ENCODE measurements around the gene DUSP12.
"Not testable (repeated sequence)": the region's sequence is repeated elsewhere in the genome, so short reads cannot be mapped to it uniquely, and the experiment has no call there.

DUSP12 gene

GRCh38 chr1:161749509-161750407 lies at the start of gene DUSP12:
Gene DUSP12 (plus strand): TSS chr1:161749786. CDS start chr1:161749802, 16 bp downstream.
- DNase-seq, result peak; percentile 95

- no peak for DNase-seq
Observed at GRCh38 chr1:161702250-161702649, 47.3 kb upstream of the DUSP12 start.

GRCh38 chr1:161705537-161705936 lies 44.0 kb upstream of the DUSP12 start:
- no peak for DNase-seq

- no peak for DNase-seq
Observed at GRCh38 chr1:161706113-161706481, 43.5 kb upstream of the DUSP12 start.

GRCh38 chr1:161706482-161707347 lies 42.9 kb upstream of the DUSP12 start, which contains the start of gene FCRLA:
Gene FCRLA (plus strand): TSS chr1:161707229. CDS start chr1:161707265, 36 bp downstream.
- DNase-seq, result no peak

- DNase-seq, result no peak
Observed at GRCh38 chr1:161707503-161707902, 42.1 kb upstream of the DUSP12 start.

GRCh38 chr1:161709373-161709772 lies 40.2 kb upstream of the DUSP12 start:
- DNase-seq, result no peak

GRCh38 chr1:161710560-161710959 lies 39.0 kb upstream of the DUSP12 start:
- DNase-seq, result no peak

- no peak for DNase-seq
Observed at GRCh38 chr1:161718559-161719324, 30.8 kb upstream of the DUSP12 start.

- DNase-seq, result no peak
Observed at GRCh38 chr1:161719325-161719611, 30.3 kb upstream of the DUSP12 start.

- DNase-seq, result peak; percentile 38
Observed at GRCh38 chr1:161720422-161720821, 29.2 kb upstream of the DUSP12 start.

GRCh38 chr1:161720956-161721737 lies 28.4 kb upstream of the DUSP12 start, which contains the start of gene FCRLB:
Gene FCRLB (plus strand): TSS chr1:161721544. CDS start chr1:161722673, 1,129 bp downstream.
- DNase-seq, result no peak

GRCh38 chr1:161721738-161722343 lies 27.7 kb upstream of the DUSP12 start:
- DNase-seq, result peak; percentile 71

GRCh38 chr1:161722406-161722805 lies 27.2 kb upstream of the DUSP12 start:
- no peak for DNase-seq

- DNase-seq, result no peak
Observed at GRCh38 chr1:161723459-161724141, 26.0 kb upstream of the DUSP12 start.

GRCh38 chr1:161725258-161725907 lies 24.2 kb upstream of the DUSP12 start:
- DNase-seq, result not testable (repeated sequence)

GRCh38 chr1:161725908-161726472 lies 23.6 kb upstream of the DUSP12 start:
- peak; percentile 71 for DNase-seq

GRCh38 chr1:161726473-161727255 lies 22.9 kb upstream of the DUSP12 start:
- peak; percentile 90 for DNase-seq

- peak; percentile 53 for DNase-seq
Observed at GRCh38 chr1:161727256-161727924, 22.2 kb upstream of the DUSP12 start.

Measured in hematopoietic multipotent progenitor cell treated with erythropoietin and hydrocortisone succinate and interleukin-3 and kit ligand, for 8 days (in vitro differentiated cells).